Activated naive CD8-positive, alpha-beta T cell (primary cell): ENCODE results near the gene IFITM10.
A peak's percentile ranks its signal among the peaks of the same experiment; 100 is the strongest.

Source experiments
- H3K27ac Mint-ChIP-seq: one replicate; pipeline ENCODE4 v1.8.0; 2021; ENCODE audit warnings: mixed read lengths
- H3K27me3 Mint-ChIP-seq: one replicate; pipeline ENCODE4 v1.8.0; 2021; ENCODE audit warnings: mixed read lengths
- H3K36me3 Mint-ChIP-seq: one replicate; pipeline ENCODE4 v1.8.0; 2021; ENCODE audit warnings: mixed read lengths
- H3K4me1 Mint-ChIP-seq: one replicate; pipeline ENCODE4 v1.8.0; 2021; ENCODE audit warnings: low read depth, mixed read lengths
- H3K4me3 Mint-ChIP-seq: one replicate; pipeline ENCODE4 v1.8.0; 2021; ENCODE audit warnings: mild to moderate bottlenecking, mixed read lengths
- H3K9me3 Mint-ChIP-seq: one replicate; pipeline ENCODE4 v1.8.0; 2021; ENCODE audit warnings: low read depth, mixed read lengths

The IFITM10 gene

DNA sequence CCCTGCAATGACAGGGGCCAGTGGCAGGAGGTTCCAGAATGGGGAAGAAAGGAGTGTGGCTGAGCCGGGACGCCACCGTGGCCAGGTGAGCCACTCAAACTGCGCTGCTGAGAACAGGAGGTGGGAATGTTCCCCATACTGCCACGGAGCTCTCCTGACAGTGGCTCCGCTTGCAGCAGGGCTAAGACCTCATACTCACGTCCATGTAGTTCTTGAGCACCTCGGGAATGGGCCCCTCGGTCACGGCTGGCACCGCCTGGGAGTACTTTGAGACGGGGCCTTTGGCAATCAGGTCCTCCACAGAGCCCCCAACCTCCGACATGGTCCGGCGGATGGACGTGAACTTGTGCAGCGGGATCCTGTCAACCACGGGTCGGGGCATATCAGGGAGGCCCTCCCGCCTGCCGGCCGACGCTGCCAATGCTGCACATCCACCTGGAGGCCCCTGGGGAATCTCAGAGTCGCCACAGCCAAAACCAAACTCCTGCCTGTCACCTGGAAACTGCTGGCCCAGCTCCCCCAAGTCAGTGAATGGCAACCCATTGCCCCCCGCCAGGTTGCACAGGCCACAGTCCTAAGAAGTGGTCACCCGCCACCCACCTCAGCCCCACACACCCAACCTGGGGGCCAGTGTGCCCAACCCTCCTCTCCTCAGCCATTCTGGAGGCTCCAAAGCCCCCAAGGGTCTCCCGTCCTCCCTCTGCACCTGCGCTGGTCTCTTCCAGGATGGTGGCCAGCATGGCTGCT is 10.9 kb upstream of the IFITM10 start:
- H3K9me3 Mint-ChIP-seq = no peaks in the 10 kb centered on the region
- H3K36me3 Mint-ChIP-seq = no peaks in the 10 kb centered on the region
- no peak overlapping the region for H3K27ac Mint-ChIP-seq
- H3K27me3 Mint-ChIP-seq = no peaks in the 10 kb centered on the region
- H3K4me3 Mint-ChIP-seq = peak overlapping the region; percentile 75
- peaks cover 56% of the 10 kb centered on the region for H3K4me1 Mint-ChIP-seq

DNA sequence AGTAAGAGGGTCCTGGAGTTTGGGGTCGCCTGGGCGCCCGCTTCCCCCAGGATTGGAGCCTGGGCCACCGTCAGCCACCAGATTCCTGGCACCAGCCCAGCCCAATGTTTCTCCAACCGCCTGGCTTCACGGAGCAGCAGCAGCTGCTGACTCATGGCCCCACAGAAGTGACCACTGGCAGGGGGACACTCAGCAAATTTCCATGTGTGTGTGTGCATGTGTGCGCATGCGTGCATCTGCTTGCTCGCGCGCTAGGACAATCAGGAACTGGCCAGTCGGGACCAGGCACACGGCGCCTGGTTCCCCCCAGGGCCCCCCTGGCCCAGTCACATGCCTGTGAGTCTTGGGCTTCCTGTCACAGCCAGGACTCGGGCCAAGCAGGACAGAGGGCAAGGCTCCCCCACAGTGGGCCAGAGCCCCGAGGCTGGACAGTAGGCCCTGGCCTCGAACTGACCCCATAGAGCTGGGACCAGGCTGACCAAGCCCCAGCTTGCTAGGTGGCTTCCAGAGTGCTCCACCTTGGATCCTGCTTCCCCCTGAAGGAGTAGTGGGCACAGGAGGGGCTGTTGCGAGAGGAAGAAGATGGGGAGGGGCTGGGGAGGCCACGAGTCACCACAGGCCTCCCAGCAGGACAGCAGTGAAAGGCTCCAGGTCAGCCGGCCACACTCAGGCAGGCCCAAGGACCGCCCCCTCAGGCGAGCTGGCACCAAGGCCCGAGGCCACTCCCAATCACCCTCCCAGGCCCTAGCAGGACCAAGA is 10.1 kb upstream of the IFITM10 start:
- peaks cover 63% of the 10 kb centered on the region for H3K4me1 Mint-ChIP-seq
- no peak overlapping the region for H3K4me3 Mint-ChIP-seq
- no peaks in the 10 kb centered on the region for H3K9me3 Mint-ChIP-seq
- H3K27me3 Mint-ChIP-seq = no peaks in the 10 kb centered on the region
- H3K27ac Mint-ChIP-seq = no peak overlapping the region
- H3K36me3 Mint-ChIP-seq = no peaks in the 10 kb centered on the region

GRCh38 chr11:1759851-1760220 is 9.4 kb upstream of the IFITM10 start:
- H3K36me3 Mint-ChIP-seq = no peaks in the 10 kb centered on the region
- H3K27me3 Mint-ChIP-seq = no peaks in the 10 kb centered on the region
- H3K4me3 Mint-ChIP-seq = no peak overlapping the region
- H3K9me3 Mint-ChIP-seq = no peaks in the 10 kb centered on the region
- peaks cover 69% of the 10 kb centered on the region for H3K4me1 Mint-ChIP-seq
- no peak overlapping the region for H3K27ac Mint-ChIP-seq

- Mint-ChIP-seq H3K4me3 (no peak overlapping the region), H3K4me1 (peaks cover 69% of the 10 kb centered on the region), H3K36me3 (no peaks in the 10 kb centered on the region), H3K27ac (no peak overlapping the region), H3K27me3 (no peaks in the 10 kb centered on the region), H3K9me3 (no peaks in the 10 kb centered on the region)
Observed at GRCh38 chr11:1759151-1759850, 8.9 kb upstream of the IFITM10 start.

- no peaks in the 10 kb centered on the region for H3K9me3 Mint-ChIP-seq
- H3K4me1 Mint-ChIP-seq = peaks cover 68% of the 10 kb centered on the region
- H3K27ac Mint-ChIP-seq = peak overlapping the region; percentile 64
- no peaks in the 10 kb centered on the region for H3K27me3 Mint-ChIP-seq
- no peaks in the 10 kb centered on the region for H3K36me3 Mint-ChIP-seq
- peak overlapping the region; percentile 67 for H3K4me3 Mint-ChIP-seq
Observed at GRCh38 chr11:1758611-1759150, 8.3 kb upstream of the IFITM10 start.

- H3K27ac Mint-ChIP-seq = peak overlapping the region; percentile 64
- no peaks in the 10 kb centered on the region for H3K9me3 Mint-ChIP-seq
- peak overlapping the region; percentile 74 for H3K4me3 Mint-ChIP-seq
- H3K27me3 Mint-ChIP-seq = no peaks in the 10 kb centered on the region
- peaks cover 70% of the 10 kb centered on the region for H3K4me1 Mint-ChIP-seq
- H3K36me3 Mint-ChIP-seq = no peaks in the 10 kb centered on the region
Observed at GRCh38 chr11:1757861-1758610, 7.6 kb upstream of the IFITM10 start.

GRCh38 chr11:1756791-1757771 is 6.7 kb upstream of the IFITM10 start:
- no peaks in the 10 kb centered on the region for H3K27me3 Mint-ChIP-seq
- H3K4me3 Mint-ChIP-seq = peak overlapping the region; percentile 74
- no peaks in the 10 kb centered on the region for H3K9me3 Mint-ChIP-seq
- peaks cover 64% of the 10 kb centered on the region for H3K4me1 Mint-ChIP-seq
- H3K36me3 Mint-ChIP-seq = no peaks in the 10 kb centered on the region
- peak overlapping the region; percentile 46 for H3K27ac Mint-ChIP-seq

DNA sequence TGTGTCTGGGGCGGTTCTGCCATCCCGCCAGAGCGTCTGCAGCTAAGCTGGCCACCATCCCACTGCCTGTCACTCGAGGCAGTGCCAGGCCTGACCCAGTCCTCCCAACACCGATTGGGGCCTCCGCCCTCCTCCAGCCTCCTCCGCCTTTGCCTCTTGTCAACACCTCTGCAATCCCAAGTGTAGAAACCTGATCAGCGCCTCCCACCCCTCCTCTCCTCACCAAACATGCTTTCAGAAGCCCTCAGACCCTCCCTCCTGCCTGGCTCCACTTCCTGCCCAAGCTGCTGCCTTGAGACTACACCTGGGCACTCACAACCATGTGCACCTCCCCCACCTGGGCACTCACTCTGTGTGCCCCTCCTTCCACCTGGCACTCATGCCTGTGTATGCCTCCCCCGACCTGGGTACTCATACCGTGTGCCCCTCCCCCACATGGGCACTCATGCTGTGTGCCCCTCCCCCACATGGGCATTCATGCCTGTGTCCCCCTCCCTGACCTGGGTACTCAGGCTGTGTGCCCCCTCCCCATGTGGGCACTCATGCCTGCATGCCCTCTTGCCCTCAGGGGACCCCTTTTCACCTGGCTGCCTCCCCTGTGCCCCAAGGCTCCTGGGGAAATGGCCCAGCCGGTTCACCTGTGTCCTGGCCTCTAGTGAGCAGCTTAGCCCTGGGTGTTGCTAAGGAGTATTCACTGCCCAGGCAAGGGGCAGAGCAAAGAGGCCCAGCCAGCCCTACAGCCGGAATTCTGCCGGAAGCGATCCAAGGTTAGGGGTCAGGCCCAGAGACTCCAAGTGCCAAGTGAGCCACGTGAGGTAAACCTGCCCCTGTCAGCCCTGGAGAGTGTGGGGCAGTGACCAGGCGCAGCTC is 5.5 kb upstream of the IFITM10 start:
- H3K4me1 Mint-ChIP-seq = peaks cover 59% of the 10 kb centered on the region

GRCh38 chr11:1755344-1755691 is 4.9 kb upstream of the IFITM10 start:
- Mint-ChIP-seq H3K4me3 (peak overlapping the region; percentile 54), H3K4me1 (peaks cover 59% of the 10 kb centered on the region), H3K27ac (peak overlapping the region; percentile 50), H3K36me3 (no peaks in the 10 kb centered on the region), H3K27me3 (peaks cover 3% of the 10 kb centered on the region), H3K9me3 (no peaks in the 10 kb centered on the region)

More for the DNA sequence above, 5.5 kb upstream of the IFITM10 start:
- Mint-ChIP-seq H3K36me3 (no peaks in the 10 kb centered on the region), H3K27ac (peak overlapping the region; percentile 50), H3K9me3 (no peaks in the 10 kb centered on the region), H3K27me3 (no peaks in the 10 kb centered on the region), H3K4me3 (peak overlapping the region; percentile 54)

GRCh38 chr11:1754376-1755150 is 4.2 kb upstream of the IFITM10 start:
- no peak overlapping the region for H3K4me3 Mint-ChIP-seq
- no peak overlapping the region for H3K27ac Mint-ChIP-seq
- no peaks in the 10 kb centered on the region for H3K9me3 Mint-ChIP-seq
- H3K4me1 Mint-ChIP-seq = peaks cover 59% of the 10 kb centered on the region
- peaks cover 8% of the 10 kb centered on the region for H3K27me3 Mint-ChIP-seq
- no peaks in the 10 kb centered on the region for H3K36me3 Mint-ChIP-seq

GRCh38 chr11:1753929-1754305 is 3.5 kb upstream of the IFITM10 start:
- Mint-ChIP-seq H3K9me3 (no peaks in the 10 kb centered on the region), H3K27ac (no peak overlapping the region), H3K27me3 (peaks cover 10% of the 10 kb centered on the region), H3K4me3 (no peak overlapping the region), H3K36me3 (no peaks in the 10 kb centered on the region), H3K4me1 (peaks cover 58% of the 10 kb centered on the region)

- no peaks in the 10 kb centered on the region for H3K9me3 Mint-ChIP-seq
- H3K36me3 Mint-ChIP-seq = no peaks in the 10 kb centered on the region
- H3K4me1 Mint-ChIP-seq = peaks cover 55% of the 10 kb centered on the region
- no peak overlapping the region for H3K4me3 Mint-ChIP-seq
- H3K27ac Mint-ChIP-seq = no peak overlapping the region
- H3K27me3 Mint-ChIP-seq = peaks cover 10% of the 10 kb centered on the region
Observed at GRCh38 chr11:1753229-1753928, 3.0 kb upstream of the IFITM10 start.
